ENCODE measurements around the gene CFAP57.
"Not testable (repeated sequence)": the region's sequence is repeated elsewhere in the genome, so short reads cannot be mapped to it uniquely, and the experiment has no call there.

CFAP57 gene

DNA sequence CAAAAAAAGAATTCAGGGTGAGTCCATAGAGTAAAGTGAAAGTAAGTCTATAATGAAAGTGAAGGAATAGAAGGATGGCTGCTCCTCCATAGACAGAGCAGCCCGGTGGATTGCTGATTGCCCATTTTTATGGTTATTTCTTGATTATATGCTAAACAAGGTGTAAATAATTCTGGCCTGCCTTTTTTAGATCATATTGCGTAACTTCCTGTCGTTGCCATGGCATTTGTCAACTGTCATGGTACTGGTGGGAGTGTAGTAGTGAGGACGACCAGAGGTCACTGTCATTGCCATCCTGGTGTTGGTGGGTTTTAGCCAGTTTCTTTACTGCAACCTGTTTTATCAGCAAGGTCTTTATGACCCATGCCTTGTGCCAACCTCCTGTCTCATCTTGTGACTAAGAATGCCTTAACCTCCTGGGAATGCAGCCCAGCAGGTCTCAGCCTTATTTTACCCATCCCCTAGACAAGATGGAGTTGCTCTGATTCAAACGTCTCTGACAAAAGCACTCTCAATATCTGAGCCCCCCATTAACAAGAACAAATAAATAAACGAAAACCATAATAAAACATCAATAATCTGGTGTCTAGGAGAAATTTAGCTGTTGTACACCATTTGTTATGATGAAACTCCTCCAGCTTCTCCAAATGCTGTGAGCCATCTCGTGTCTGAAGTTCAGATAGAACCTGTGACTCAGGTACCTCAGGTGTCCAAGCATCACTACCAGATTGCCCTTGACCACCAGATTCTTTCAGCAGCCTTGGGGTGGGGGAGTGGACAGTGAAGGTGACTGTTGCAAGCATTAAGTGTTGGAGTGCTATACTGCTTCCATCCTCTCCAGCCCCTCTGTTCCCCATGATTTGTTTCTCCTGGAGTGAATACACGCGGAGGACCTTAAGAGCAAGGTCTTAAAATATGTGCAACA, 36.0 kb upstream of the CFAP57 start:
- ChIA-PET CTCF (no interaction called here), POLR2A (no interaction called here)
- no peak for TF ChIP-seq FOXA1 (IDR thresholded peaks at IDR 0.05)
- TF ChIP-seq BHLHE40 (IDR thresholded peaks at IDR 0.05; ENCODE audit: borderline replicate concordance), result no peak
- no peak for DNase-seq (ENCODE audit: extremely low spot score)

DNA sequence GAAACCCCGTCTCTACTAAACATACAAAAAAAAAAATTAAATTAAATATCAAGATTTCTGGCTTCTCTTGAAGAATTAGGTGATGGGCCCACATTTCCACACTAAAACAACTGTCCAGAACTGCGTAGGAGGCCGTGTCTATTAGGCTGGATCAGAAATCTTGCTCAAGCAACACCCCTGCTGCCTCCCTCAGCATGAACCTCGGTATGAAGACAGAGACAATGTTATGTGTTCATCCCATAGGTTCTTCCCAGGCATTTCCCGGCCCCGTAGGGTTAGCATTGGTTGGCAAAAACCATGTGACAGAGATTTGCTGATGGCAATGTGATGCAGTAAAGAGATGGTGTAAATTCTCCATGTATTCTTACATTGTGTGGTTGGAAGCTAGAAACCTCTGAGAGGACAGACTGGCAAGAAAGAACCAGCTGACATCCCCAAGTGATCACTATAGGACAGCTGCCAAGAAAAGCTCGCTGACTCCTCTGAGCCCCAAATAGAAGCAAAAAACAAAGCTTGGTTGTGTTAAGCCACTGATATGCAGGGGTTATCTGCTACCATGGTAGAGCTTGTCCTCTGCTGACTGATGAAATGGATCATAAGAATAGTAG, 34.6 kb upstream of the CFAP57 start:
- no peak for DNase-seq (ENCODE audit: extremely low spot score)

DNA sequence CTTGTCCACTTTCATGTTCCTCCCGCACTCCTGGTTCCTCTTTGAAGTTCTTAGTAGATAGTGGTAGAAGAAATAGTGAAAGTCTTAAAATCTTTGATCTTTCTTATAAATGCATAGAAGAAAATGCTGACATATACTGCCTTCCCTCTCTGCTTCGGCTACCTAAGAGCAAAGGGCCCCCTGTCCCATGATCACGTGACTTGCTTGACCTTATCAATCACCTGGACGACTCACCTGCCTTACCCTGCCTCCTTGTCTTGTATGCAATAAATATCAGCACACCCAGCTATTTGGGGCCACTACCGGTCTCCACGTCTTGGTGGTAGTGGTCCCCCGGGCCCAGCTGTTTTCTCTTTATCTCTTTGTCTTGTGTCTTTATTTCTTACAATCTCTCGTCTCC, 32.8 kb upstream of the CFAP57 start:
- POLR2A ChIA-PET; CTCF ChIA-PET; DNase-seq (ENCODE audit: extremely low spot score): not testable (repeated sequence)

More for the DNA sequence above, 34.6 kb upstream of the CFAP57 start:
- TF ChIP-seq LEF1 (IDR thresholded peaks at IDR 0.05; ENCODE audit: borderline replicate concordance) (no peak), L3MBTL2 (conservative IDR thresholded peaks at IDR 0.05) (no peak), FOXA1 (IDR thresholded peaks at IDR 0.05) (no peak), HDGF (IDR thresholded peaks at IDR 0.05; ENCODE audit: borderline replicate concordance) (no peak), SP1 (IDR thresholded peaks at IDR 0.05) (no peak), ARNT (IDR thresholded peaks at IDR 0.05) (no peak), BHLHE40 (IDR thresholded peaks at IDR 0.05; ENCODE audit: borderline replicate concordance) (no peak), PKNOX1 (IDR thresholded peaks at IDR 0.05) (no peak), SUZ12 (IDR thresholded peaks at IDR 0.05) (no peak), ELF4 (IDR thresholded peaks at IDR 0.05) (no peak), TARDBP (IDR thresholded peaks at IDR 0.05) (no peak), FOXK2 (IDR thresholded peaks at IDR 0.05) (no peak), CTBP1 (IDR thresholded peaks at IDR 0.05; ENCODE audit: borderline replicate concordance) (no peak), ZNF384 (IDR thresholded peaks at IDR 0.05) (no peak), FOXM1 (IDR thresholded peaks at IDR 0.05; ENCODE audit: borderline replicate concordance) (no peak), NFRKB (IDR thresholded peaks at IDR 0.05) (no peak)
- POLR2A ChIA-PET, result no interaction called here
- CTCF ChIA-PET, result no interaction called here

DNA sequence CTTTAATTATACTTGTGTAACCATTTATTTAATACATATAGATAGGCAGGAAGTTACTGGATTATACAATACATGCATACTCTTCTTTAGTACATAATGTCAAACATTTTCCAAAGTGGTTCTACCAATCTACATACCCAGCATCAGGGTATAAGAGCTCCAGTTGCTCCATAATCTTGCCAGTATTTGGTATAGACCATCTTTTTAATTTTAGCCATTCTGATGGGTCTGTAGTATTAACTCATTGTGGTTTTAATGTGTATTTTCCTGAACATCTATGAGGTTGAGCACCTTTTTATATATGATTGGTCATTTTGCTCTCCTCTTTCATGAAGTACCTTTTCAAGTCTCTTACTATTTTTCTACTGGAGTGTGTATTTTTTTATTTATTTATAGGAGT, 32.1 kb upstream of the CFAP57 start:
- ChIA-PET CTCF (no interaction called here), POLR2A (no interaction called here)
- TF ChIP-seq CTBP1 (IDR thresholded peaks at IDR 0.05; ENCODE audit: borderline replicate concordance) (no peak), PKNOX1 (IDR thresholded peaks at IDR 0.05) (no peak), SP1 (IDR thresholded peaks at IDR 0.05) (no peak), BHLHE40 (IDR thresholded peaks at IDR 0.05; ENCODE audit: borderline replicate concordance) (no peak), NFRKB (IDR thresholded peaks at IDR 0.05) (no peak), FOXA1 (IDR thresholded peaks at IDR 0.05) (no peak), SUZ12 (IDR thresholded peaks at IDR 0.05) (no peak), ELF4 (IDR thresholded peaks at IDR 0.05) (no peak)
- DNase-seq (ENCODE audit: extremely low spot score), result no peak

DNA sequence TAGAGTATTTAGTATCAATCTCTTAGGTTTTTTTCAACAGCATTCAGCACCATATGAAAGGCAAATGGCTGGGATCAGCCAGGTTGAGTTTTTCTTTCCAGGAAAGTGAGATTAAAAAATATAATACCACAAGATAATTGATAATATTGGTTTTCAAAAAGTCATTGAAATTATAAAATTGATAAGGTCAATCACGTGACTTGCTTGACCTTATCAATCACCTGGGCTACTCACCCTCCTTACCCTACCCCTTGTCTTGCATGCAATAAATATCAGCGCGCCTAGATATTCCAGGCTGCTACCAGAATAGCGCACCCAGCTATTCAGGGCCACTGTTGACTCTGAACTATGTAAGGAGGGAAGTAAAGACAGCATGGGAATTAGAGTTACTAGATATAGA, 31.5 kb upstream of the CFAP57 start:
- CTCF ChIA-PET, result no interaction called here
- TF ChIP-seq LEF1 (IDR thresholded peaks at IDR 0.05; ENCODE audit: borderline replicate concordance) (no peak), L3MBTL2 (conservative IDR thresholded peaks at IDR 0.05) (no peak), FOXK2 (IDR thresholded peaks at IDR 0.05) (no peak), SP1 (IDR thresholded peaks at IDR 0.05) (no peak), ZNF384 (IDR thresholded peaks at IDR 0.05) (no peak), ARNT (IDR thresholded peaks at IDR 0.05) (no peak), FOXM1 (IDR thresholded peaks at IDR 0.05; ENCODE audit: borderline replicate concordance) (no peak), PKNOX1 (IDR thresholded peaks at IDR 0.05) (no peak), NFRKB (IDR thresholded peaks at IDR 0.05) (no peak), TARDBP (IDR thresholded peaks at IDR 0.05) (no peak), ELF4 (IDR thresholded peaks at IDR 0.05) (no peak), HDGF (IDR thresholded peaks at IDR 0.05; ENCODE audit: borderline replicate concordance) (no peak), SUZ12 (IDR thresholded peaks at IDR 0.05) (no peak)
- DNase-seq (ENCODE audit: extremely low spot score), result no peak
- POLR2A ChIA-PET, result no interaction called here

DNA sequence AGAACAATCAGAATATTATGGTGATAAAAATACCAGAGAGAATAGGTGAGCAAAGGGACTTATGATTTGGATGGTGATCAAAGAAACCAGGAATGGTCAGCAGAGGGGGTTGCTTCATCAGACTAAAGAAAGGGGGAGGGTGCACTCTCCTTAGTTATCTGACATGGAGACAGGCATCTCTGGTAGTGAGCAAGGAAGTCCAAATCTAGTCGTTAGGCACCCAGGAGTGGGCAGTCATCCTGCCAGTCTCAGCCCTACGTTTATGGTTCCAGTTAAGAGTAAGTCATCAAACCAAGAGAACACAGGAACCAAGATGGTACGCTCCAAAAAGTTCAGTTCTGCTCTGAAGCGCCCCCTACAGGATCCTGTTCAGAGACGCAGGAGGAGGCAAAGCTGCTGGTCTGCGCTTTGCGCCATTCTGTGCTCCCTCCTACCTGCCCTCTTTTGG, 28.7 kb upstream of the CFAP57 start:
- DNase-seq (ENCODE audit: extremely low spot score), result no peak
- CTCF ChIA-PET, result no interaction called here
- no peak for TF ChIP-seq ARNT (IDR thresholded peaks at IDR 0.05)
- TF ChIP-seq FOXA1 (IDR thresholded peaks at IDR 0.05), result no peak
- no peak for TF ChIP-seq ELF4 (IDR thresholded peaks at IDR 0.05)
- TF ChIP-seq CTBP1 (IDR thresholded peaks at IDR 0.05; ENCODE audit: borderline replicate concordance), result no peak
- TF ChIP-seq NFRKB (IDR thresholded peaks at IDR 0.05), result no peak
- TF ChIP-seq ZNF384 (IDR thresholded peaks at IDR 0.05), result no peak
- no peak for TF ChIP-seq SUZ12 (IDR thresholded peaks at IDR 0.05)
- TF ChIP-seq PKNOX1 (IDR thresholded peaks at IDR 0.05), result no peak
- TF ChIP-seq HDGF (IDR thresholded peaks at IDR 0.05; ENCODE audit: borderline replicate concordance), result no peak
- no peak for TF ChIP-seq BHLHE40 (IDR thresholded peaks at IDR 0.05; ENCODE audit: borderline replicate concordance)
- TF ChIP-seq L3MBTL2 (conservative IDR thresholded peaks at IDR 0.05), result no peak
- no peak for TF ChIP-seq SP1 (IDR thresholded peaks at IDR 0.05)
- TF ChIP-seq LEF1 (IDR thresholded peaks at IDR 0.05; ENCODE audit: borderline replicate concordance), result no peak
- TF ChIP-seq FOXM1 (IDR thresholded peaks at IDR 0.05; ENCODE audit: borderline replicate concordance), result no peak
- no peak for TF ChIP-seq FOXK2 (IDR thresholded peaks at IDR 0.05)
- TF ChIP-seq TARDBP (IDR thresholded peaks at IDR 0.05), result no peak
- POLR2A ChIA-PET, result no interaction called here
